ENCODE measurements around the gene RAPSN. TPM values are rescaled to one million over a fixed set of nuclear protein-coding genes. Genes with fewer than 3 reads are reported as not detected.

The RAPSN gene
- total RNA-seq, 1 donor from 2014 or later, result not detected

DNA sequence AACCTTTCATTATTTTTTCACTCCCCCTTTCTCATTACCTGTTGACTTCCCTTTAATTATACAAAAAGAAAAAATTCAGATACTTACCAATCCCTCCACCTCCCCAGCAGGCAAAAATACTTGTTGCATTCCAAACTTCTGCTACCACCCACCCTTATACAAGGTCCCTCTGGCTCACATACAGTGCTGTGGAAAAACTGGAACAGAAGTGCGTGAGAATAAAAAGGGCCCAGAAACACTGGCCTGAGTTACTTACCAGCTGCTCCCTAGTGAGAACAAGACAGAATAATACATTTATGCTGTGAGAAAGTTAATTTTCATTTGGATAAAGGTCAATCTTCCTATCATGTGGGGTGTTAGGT lies 46.9 kb upstream of the RAPSN start:
- no peak overlapping the region for H3K27ac ChIP-seq
- Mint-ChIP-seq H3K27me3 (ENCODE audit: insufficient read depth, low read depth) (no peaks in the 10 kb centered on the region), H3K9me3 (no peaks in the 10 kb centered on the region), H3K27ac (no peak overlapping the region), H3K4me3 (no peak overlapping the region), H3K36me3 (peaks cover 22% of the 10 kb centered on the region), H3K4me1 (peaks cover 7% of the 10 kb centered on the region)
- H2AFZ ChIP-seq (replicated peaks), result no peak overlapping the region
- H3K4me1 ChIP-seq, result peaks cover 18% of the 10 kb centered on the region
- no peak overlapping the region for H3K4me2 ChIP-seq
- H3F3A ChIP-seq (ENCODE audit: low read depth), result peaks cover 6% of the 10 kb centered on the region
- H3K36me3 ChIP-seq, result no peaks in the 10 kb centered on the region
- no peak overlapping the region for H3K9ac ChIP-seq
- peaks cover 96% of the 10 kb centered on the region for H4K20me1 ChIP-seq (ENCODE audit: low read depth)
- no peak for TF ChIP-seq EZH2 (IDR thresholded peaks at IDR 0.05)
- TF ChIP-seq EZH2phosphoT487 (IDR thresholded peaks at IDR 0.05), result no peak
- TF ChIP-seq, protein P1, sequence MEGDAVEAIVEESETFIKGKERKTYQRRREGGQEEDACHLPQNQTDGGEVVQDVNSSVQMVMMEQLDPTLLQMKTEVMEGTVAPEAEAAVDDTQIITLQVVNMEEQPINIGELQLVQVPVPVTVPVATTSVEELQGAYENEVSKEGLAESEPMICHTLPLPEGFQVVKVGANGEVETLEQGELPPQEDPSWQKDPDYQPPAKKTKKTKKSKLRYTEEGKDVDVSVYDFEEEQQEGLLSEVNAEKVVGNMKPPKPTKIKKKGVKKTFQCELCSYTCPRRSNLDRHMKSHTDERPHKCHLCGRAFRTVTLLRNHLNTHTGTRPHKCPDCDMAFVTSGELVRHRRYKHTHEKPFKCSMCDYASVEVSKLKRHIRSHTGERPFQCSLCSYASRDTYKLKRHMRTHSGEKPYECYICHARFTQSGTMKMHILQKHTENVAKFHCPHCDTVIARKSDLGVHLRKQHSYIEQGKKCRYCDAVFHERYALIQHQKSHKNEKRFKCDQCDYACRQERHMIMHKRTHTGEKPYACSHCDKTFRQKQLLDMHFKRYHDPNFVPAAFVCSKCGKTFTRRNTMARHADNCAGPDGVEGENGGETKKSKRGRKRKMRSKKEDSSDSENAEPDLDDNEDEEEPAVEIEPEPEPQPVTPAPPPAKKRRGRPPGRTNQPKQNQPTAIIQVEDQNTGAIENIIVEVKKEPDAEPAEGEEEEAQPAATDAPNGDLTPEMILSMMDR (IDR thresholded peaks at IDR 0.05), result no peak
- no peak for DNase-seq (ENCODE audit: low spot score)
- no peak overlapping the region for H3K4me3 ChIP-seq
- H3K27me3 ChIP-seq, result no peaks in the 10 kb centered on the region
- H3K79me2 ChIP-seq (ENCODE audit: low read depth), result peaks cover 100% of the 10 kb centered on the region
- no peaks in the 10 kb centered on the region for H3K9me3 ChIP-seq (ENCODE audit: low read depth)

DNA sequence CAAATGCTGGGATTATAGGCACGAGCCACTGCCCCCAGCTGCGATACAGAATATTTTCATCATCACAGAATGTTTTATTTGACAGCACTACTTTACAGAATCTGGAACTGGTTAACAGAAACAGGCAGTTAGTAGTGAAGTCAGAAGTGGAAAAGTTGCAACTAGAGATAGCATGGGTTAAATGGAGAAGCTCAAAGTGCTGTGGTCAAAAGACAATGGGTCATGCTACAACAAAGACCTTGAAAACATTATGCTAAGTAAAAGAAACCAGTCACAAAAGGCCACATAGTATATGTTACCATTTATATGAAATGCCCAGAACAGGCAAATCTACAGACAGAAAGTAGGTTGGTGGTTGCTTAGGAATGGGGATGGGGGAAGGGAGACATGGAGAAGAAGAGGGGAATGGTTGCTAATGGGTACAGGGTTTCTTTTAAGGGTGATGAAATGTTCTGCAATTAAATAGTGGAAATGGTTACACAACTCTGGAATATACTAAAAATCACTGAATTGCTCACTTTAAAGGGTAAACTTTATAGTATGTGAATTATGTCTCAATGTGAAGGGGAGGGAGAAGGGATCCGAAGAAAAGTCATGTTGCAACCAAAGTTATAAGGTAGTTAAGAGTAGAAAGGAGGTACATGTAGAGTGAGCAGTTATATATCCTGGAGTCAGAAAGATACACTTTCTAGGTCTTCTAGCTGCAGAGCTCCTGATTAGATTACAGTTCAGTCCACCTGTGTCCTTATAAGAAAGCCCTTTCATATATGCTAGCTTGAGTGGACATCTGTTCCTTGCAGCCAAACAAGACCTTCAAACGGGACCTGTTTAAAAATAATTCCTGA lies 46.3 kb upstream of the RAPSN start:
- Histone ChIP-seq H3K27me3 (no peaks in the 10 kb centered on the region), H3K27ac (no peak overlapping the region), H3K9ac (no peak overlapping the region), H3K4me1 (peaks cover 12% of the 10 kb centered on the region), H3K4me3 (no peak overlapping the region), H3K36me3 (no peaks in the 10 kb centered on the region), H2AFZ (replicated peaks) (no peak overlapping the region), H3K79me2 (ENCODE audit: low read depth) (peaks cover 100% of the 10 kb centered on the region), H3F3A (ENCODE audit: low read depth) (peaks cover 6% of the 10 kb centered on the region), H4K20me1 (ENCODE audit: low read depth) (peaks cover 93% of the 10 kb centered on the region), H3K4me2 (no peak overlapping the region), H3K9me3 (ENCODE audit: low read depth) (no peaks in the 10 kb centered on the region)
- Mint-ChIP-seq H3K27ac (no peak overlapping the region), H3K36me3 (peaks cover 20% of the 10 kb centered on the region), H3K4me1 (peaks cover 7% of the 10 kb centered on the region), H3K4me3 (no peak overlapping the region), H3K9me3 (no peaks in the 10 kb centered on the region), H3K27me3 (ENCODE audit: insufficient read depth, low read depth) (no peaks in the 10 kb centered on the region)
- TF ChIP-seq EZH2 (IDR thresholded peaks at IDR 0.05) (no peak), EZH2phosphoT487 (IDR thresholded peaks at IDR 0.05) (no peak)
- TF ChIP-seq, protein P1 (IDR thresholded peaks at IDR 0.05), result no peak
- no peak for DNase-seq (ENCODE audit: low spot score)

DNA sequence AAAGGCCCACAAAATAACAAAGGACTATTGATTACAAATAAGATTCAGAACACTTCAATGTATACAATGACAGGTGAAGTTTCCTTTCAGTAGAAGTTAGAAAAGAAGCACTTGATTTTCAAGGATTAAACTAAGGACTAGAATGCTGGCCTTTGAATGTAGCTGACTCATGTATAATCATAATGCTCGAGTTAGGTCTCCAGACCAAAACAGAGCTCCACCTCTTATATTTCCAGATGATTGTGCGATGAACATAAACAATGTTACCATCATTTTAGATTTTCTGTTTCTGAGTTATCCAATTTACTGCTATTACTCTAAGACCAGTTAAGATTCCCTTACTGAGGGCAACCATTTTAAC lies 40.4 kb upstream of the RAPSN start:
- H3K27me3 Mint-ChIP-seq (ENCODE audit: insufficient read depth, low read depth), result no peaks in the 10 kb centered on the region
- H3K4me2 ChIP-seq, result no peak overlapping the region
- H3K4me1 Mint-ChIP-seq, result no peaks in the 10 kb centered on the region
- H4K20me1 ChIP-seq (ENCODE audit: low read depth), result peaks cover 62% of the 10 kb centered on the region
- no peak overlapping the region for H3K9ac ChIP-seq
- H3K36me3 ChIP-seq, result peaks cover 28% of the 10 kb centered on the region
- no peaks in the 10 kb centered on the region for H3K9me3 ChIP-seq (ENCODE audit: low read depth)
- H3F3A ChIP-seq (ENCODE audit: low read depth), result peaks cover 12% of the 10 kb centered on the region
- TF ChIP-seq, protein P1 (IDR thresholded peaks at IDR 0.05), result no peak
- no peak for TF ChIP-seq EZH2 (IDR thresholded peaks at IDR 0.05)
- TF ChIP-seq EZH2phosphoT487 (IDR thresholded peaks at IDR 0.05), result no peak
- peaks cover 78% of the 10 kb centered on the region for H3K79me2 ChIP-seq (ENCODE audit: low read depth)
- no peak overlapping the region for H2AFZ ChIP-seq (replicated peaks)
- H3K4me1 ChIP-seq, result no peaks in the 10 kb centered on the region
- H3K9me3 Mint-ChIP-seq, result no peaks in the 10 kb centered on the region
- H3K27me3 ChIP-seq, result no peaks in the 10 kb centered on the region
- H3K27ac Mint-ChIP-seq, result no peak overlapping the region
- no peak for DNase-seq (ENCODE audit: low spot score)
- no peak overlapping the region for H3K4me3 Mint-ChIP-seq
- H3K36me3 Mint-ChIP-seq, result peaks cover 25% of the 10 kb centered on the region
- no peak overlapping the region for H3K27ac ChIP-seq
- no peak overlapping the region for H3K4me3 ChIP-seq

Measured in neural progenitor cell (in vitro differentiated cells).